T-helper 9 cell (primary cell): ENCODE data around the gene CARMIL1.
"Not testable (repeated sequence)": the region's sequence is repeated elsewhere in the genome, so short reads cannot be mapped to it uniquely, and the experiment has no call there.

Experiments used
- DNase-seq: peaks from one replicate; pipeline ENCODE4 v3.0.0-alpha.2; 2020

CARMIL1 gene

GRCh38 chr6:25414755-25415154 lies 135.6 kb downstream of the CARMIL1 start:
- DNase-seq = no peak

GRCh38 chr6:25415274-25415673 lies 136.1 kb downstream of the CARMIL1 start:
- no peak for DNase-seq

- no peak for DNase-seq
These were observed 136.5 kb downstream of the CARMIL1 start for GRCh38 chr6:25415701-25416100.

GRCh38 chr6:25417046-25417605 lies 138.0 kb downstream of the CARMIL1 start:
- DNase-seq = no peak

- DNase-seq = no peak
These were observed 139.4 kb downstream of the CARMIL1 start for GRCh38 chr6:25418454-25419052.

- no peak for DNase-seq
These were observed 140.7 kb downstream of the CARMIL1 start for GRCh38 chr6:25419879-25420278.

- no peak for DNase-seq
These were observed 144.2 kb downstream of the CARMIL1 start for GRCh38 chr6:25423358-25423757.

- DNase-seq = no peak
These were observed 145.1 kb downstream of the CARMIL1 start for GRCh38 chr6:25424303-25424702.

- DNase-seq = no peak
These were observed 148.4 kb downstream of the CARMIL1 start for GRCh38 chr6:25427549-25427948.

GRCh38 chr6:25428758-25429317 lies 149.7 kb downstream of the CARMIL1 start:
- DNase-seq = no peak

- no peak for DNase-seq
These were observed 152.3 kb downstream of the CARMIL1 start for GRCh38 chr6:25431306-25431974.

- no peak for DNase-seq
These were observed 152.8 kb downstream of the CARMIL1 start for GRCh38 chr6:25431975-25432307.

GRCh38 chr6:25434921-25435320 lies 155.7 kb downstream of the CARMIL1 start:
- no peak for DNase-seq

GRCh38 chr6:25435416-25435985 lies 156.3 kb downstream of the CARMIL1 start:
- DNase-seq = no peak

GRCh38 chr6:25436760-25437159 lies 157.6 kb downstream of the CARMIL1 start:
- no peak for DNase-seq

- DNase-seq = no peak
These were observed 160.2 kb downstream of the CARMIL1 start for GRCh38 chr6:25439368-25439767.

- no peak for DNase-seq
These were observed 162.6 kb downstream of the CARMIL1 start for GRCh38 chr6:25441663-25442270.

- no peak for DNase-seq
These were observed 163.7 kb downstream of the CARMIL1 start for GRCh38 chr6:25442898-25443297.

GRCh38 chr6:25444521-25444920 lies 165.3 kb downstream of the CARMIL1 start:
- DNase-seq = not testable (repeated sequence)

- DNase-seq = no peak
These were observed 167.8 kb downstream of the CARMIL1 start for GRCh38 chr6:25446830-25447569.

GRCh38 chr6:25447570-25447929 lies 168.4 kb downstream of the CARMIL1 start:
- no peak for DNase-seq

- DNase-seq = no peak
These were observed 169.9 kb downstream of the CARMIL1 start for GRCh38 chr6:25448965-25449538.
